D341Med (cell line): ENCODE data around the gene RPL21.

Source experiments
- DNase-seq: peaks from one replicate; pipeline ENCODE4 v3.0.0; 2012; ENCODE audit warnings: low spot score

RPL21 gene

DNA sequence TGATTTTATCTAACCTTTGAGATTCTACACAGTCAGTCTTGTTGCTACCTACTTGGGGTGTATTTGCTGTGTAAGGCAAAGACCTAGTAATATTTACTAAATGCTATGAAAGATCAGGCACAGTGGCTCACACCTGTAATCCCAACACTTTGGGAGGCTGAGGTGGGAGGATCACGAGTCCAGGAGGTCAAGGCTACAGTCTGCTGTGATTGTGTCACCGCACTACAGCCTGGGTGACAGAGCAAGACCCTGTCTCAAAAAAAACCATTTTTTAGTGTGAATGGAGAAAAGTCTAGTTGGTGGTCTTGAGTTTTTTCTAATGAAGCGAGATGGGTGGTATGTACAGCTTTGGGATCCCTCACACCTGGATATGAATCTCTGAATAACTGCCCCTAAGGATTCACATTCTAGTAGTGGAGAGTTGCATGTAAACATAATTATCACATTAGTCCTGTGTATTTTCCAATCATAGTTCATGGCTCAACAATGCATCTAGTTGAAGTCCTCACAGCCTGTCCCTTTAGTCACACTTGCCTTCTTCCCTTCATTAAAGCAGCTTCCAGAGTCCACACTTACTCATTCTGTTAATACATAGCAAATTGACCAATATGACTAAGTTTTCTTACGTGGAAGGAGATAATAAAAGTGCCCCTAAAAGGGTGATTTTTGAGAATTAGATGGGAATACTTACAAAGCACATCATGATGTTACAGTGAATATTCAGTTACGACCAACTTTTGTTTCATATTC is 7.5 kb downstream of the RPL21 start:
- no peak for DNase-seq

DNA sequence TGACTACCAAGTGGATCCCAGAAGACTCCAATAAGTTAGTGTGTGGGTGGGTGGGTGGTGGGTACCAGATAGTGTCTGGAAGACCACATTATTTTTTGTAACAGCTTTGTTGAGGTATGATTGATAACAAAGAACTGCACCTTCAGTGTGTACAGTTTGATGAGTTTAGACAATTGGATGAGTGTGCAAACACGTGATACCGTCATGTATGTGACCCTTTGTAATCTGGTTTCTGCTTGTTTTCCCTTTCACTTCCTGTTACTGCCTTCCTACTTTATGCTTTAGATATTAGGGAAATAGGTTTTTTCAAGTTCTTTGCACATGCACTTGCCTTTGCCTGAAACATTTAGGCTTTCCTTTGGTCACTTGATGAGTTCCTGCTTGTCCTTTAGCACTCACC is 8.5 kb downstream of the RPL21 start:
- DNase-seq: no peak

DNA sequence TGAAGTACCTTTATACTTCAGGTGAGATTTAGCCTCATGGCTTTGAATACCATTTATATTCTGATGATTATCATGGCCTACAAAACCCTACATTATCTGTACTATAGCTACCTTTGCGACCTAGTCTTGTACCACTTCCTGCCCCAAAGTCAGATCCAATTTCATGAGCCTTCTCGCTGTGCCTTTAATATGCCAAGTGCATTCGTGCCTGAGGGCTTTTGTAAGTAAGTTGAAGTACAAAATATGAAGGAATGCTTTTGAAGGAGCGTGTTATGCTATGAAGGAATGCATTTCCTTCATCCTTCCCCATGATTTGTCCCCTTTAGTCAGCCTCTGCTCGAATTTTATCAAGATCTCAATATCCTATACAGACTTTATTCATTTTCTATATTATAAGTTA is 10.0 kb downstream of the RPL21 start:
- no peak for DNase-seq

DNA sequence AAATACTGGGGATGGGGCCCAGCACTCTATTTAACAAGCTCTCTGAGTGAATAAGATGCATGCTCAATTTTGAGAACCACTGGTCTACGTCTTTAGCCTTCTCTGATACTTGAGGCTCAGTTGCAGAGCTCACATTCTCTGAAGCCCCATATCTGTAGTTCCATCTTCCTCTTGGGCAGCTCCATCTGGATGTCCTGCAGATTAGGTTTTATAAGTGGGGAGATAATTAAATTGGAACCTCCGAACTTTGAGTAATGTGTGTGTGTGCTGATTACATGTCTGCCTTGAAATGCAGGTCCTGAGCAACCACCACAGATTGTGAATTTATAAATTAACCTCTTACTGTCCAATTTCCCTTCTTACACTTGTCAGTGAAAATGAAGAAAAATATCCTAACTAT is 12.1 kb downstream of the RPL21 start:
- DNase-seq: no peak

DNA sequence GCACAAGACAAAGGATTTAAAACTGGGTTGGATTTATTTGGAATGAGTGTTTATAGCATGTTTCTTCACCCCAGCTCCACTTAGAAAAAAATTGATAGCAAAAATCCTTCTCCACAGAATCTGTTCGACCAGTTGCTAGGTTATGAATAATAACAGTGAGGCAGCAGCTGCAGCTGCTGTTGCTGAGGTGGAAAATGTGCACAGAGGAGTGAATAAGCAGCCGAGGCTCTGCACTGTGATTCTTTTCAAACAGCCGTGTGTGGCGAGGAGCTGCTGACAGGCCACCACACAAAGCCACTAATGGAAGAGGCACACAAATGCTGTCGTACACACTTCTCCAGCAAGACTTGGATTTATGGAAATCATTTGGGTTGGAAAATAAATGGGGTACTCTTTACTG is 12.8 kb downstream of the RPL21 start:
- no peak for DNase-seq

DNA sequence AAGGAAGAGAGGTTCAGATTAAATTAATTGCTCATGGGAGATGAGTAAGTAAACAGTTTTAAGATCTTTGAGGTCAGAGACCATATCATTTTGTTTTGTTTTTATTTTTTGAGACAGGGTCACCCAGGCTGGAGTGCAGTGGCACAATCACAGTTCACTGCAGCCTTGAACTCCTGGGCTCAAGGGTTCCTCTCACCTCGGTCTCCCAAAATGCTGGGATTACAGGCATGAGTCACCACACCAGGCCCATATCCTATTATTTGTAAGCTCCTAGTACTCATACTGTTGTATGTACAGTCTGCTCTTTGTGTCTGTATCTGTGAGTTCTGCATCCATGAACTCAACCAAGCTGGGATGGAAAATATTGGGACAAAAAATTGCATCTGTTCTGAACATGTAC is 13.3 kb downstream of the RPL21 start:
- no peak for DNase-seq

DNA sequence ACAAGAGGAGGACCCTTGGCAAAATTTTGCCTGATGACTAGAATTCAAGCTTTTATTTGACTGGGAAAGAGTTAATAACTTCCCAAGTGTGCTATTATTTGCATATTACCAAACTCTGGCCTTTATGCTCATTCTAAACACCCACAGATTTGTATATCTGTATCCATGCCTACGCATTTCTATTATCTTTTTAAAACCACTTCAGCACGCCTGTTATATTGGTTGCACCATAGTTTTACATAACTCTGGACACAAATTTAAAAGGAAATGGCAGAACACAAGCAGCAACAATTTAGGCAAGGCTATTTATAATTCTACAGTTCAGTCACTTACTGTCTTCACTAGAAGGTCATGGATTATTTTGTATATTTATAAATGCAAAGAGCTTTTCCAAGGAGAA is 15.6 kb downstream of the RPL21 start:
- DNase-seq: no peak

DNA sequence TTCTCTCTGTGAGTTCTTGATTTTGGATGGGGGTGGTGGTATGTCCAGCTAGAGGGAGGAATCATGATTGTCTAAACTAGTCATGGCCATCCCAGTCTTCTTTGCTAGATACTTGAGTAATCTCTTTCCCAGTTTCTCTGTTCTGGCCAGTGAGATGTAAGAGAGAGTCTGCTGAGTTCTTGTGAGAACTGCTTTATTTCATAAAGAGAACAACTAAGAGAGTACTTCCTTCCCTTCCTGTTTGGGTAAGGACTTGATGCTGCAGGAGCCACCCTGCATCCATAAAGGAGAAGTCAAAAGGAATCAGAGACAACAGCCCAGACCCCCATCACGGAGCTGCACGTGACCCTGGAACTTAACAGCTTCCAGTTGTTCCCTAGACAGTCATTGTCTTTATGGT is 16.2 kb downstream of the RPL21 start:
- no peak for DNase-seq

DNA sequence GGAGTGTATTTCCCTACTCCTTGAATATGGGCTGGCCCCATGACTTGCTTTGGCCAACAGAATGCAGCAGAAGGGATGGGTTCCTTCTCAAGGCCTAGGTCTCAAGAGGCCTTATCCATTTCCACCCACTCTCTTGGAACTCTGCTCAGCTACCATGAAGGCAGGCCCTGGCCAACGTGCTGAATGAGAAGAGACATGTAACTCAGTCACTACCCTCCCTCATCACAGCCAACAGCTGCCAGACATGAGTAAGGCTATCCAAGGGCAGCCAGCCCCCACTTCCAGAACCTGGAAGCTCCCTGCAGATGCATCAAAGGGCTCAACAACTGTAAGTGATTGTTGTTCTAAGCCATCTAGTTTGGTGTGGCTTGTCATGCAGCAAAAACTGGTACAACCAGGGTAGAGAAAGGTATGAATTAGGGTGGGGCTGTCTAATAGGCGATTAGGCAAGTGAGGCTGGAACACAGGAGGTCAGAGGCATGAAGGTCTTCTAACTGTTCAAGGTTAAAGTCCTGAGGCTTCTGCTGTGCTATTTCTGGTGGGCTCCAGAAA is 17.8 kb downstream of the RPL21 start:
- no peak for DNase-seq

DNA sequence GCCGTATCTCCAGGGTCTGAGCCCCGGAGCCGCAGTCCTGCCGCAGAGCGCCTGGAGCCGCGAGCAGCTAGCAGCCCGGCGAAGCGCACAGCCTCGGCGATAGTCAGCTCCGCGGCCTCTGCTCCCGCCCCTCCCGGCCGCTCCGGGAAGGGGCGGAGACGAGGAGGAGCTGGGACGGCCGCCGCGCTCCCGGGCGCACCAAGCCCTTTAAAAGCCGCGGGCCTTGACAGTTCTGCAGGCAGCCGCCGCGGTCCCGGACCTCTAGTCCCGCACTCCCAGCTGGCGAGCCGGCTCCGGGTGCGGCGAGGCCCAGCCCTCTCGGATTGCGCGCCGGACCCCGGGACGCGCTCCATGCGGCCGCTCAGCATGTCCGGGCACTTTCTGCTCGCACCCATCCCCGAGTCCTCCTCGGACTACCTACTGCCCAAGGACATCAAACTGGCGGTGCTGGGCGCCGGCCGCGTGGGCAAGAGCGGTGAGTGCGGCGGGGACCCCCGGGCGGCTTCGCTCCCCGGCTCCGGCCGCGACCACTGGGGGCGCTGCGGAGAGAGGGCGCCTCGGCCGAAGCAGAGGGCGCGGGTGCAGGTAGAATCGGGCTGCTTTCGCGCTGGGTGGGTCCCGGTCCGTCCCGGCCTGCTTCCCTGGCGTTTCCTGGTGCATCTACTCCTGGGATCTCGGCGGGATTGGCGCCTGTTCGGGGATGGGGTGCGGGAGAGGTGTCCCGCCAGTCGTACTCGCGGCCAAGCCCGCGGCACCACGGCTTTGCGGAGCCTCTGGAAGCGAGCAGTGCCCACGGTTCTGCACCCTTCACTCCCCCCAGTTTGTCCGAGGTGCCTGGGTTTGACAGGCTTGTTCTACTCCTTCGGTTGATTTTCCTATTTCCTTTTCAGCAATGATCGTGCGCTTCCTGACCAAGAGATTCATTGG is 19.5 kb downstream of the RPL21 start, which contains the start of gene RASL11A:
RASL11A (plus strand) TSS at position 237 of the 927 bp plus-strand sequence; CDS start at position 352, 115 bp downstream.
- peak; percentile 91 for DNase-seq

DNA sequence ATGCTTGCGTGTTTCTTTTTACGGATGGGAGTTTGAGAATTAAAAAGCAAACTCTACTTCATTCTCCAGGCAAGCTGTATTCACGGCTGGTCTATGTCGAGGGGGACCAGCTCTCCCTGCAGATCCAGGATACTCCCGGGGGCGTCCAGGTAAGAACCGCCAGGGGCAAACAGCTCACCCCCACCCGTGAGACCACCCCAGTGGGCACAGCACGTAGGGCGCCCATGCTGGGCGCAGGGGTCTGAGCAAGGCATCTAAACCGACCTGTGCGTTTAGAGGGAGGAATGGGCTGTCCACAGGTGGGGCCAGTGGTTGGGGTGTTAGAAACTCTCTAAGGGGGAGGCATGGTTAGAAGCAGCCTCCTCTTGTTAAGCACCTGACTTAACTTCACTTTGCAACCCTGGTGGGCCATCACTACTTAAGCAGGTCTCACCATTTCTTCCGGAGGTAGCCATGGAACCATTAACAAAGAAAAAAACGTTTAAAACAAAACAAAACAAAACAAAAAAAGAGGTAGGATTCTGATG is 20.3 kb downstream of the RPL21 start:
- no peak for DNase-seq

DNA sequence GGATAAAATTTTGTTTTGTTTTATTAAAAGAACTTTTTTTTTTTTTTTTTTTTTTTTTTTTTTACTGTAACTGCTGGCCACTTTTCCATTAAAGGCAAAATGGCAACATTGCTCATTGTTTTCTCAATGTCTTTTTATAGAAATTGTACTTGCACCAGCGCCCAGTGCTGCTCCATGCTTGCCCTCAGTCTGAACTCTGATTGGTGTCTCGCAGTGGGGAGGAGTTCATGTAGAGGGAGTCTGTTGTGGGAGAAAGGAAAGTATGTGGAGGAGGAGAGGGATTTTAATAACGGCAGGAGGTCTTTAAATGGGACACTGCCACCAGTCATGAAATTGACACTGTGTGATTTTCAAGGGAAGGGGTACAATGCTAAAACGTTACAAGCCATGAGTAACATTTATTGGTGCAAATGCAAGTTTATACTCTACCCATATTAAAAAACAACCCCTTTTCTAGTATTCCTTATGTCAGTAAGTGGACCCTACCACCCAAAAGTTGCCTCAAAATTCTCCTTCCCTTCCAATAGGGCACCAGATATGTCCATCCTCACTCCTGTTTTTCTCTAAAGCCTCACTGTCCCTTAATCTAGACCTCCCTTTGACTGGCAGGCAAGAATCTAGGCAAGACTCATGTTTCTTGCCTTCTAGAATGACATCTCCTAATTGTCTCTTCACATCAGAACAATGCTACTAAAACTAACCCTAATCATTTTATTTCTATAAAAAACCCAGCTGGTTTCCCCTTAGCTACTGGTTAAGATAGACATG is 22.5 kb downstream of the RPL21 start:
- no peak for DNase-seq

DNA sequence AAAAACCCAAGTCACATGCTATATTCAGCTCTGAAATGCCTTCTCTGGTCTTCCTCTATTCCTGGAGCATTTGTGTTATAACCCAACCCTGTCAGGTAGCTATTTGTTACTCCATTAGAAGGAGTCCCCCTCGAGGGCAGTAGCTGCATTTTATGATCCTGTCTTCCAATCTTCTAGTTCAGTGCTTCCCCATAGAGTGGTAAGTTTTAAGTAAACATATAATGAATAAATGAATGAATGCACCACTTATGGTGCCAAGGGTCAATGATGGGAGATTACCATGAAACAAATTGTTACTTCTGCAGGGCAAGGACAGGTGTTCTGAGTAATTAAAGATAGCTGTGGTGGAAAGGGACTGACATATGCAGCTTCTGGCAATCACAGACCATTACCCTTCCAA is 23.3 kb downstream of the RPL21 start:
- DNase-seq: no peak

DNA sequence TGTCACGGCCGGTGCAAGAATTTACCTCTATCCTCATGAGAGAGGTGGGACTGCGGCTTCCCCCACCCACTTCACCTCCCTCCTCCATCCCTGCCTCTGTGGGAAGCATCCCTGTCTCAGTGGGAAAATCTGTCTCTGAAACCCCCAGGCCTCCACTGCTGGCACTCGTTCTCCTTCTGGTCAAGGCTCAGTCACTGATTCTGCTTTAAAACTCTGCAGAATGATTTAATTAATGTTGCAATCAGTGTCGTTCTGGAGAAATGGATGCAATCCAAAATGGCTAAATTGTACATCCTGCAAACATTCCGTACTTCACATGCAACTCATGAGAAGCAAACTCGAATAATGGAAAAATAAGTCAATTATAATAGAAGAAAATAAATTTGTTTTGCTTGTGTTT is 24.8 kb downstream of the RPL21 start:
- DNase-seq: no peak

DNA sequence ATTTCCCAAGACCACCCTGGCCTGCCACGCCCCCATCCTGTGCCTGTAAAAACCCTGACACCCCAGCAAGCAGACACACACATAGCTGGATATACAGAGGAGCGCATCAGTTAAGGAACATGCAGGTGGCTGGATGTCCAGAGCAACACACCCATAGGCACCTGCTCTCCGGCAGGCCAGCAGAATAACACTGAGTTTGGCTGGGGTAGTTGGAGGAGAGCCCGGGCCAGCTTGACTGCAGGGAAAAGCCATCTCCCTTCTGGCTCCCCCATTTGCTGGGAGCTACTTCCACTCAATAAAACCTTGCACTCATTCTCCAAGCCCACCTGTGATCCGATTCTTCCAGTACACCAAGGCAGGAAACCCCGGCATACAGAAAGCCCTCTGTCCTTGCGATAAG is 28.1 kb downstream of the RPL21 start:
- DNase-seq: no peak

DNA sequence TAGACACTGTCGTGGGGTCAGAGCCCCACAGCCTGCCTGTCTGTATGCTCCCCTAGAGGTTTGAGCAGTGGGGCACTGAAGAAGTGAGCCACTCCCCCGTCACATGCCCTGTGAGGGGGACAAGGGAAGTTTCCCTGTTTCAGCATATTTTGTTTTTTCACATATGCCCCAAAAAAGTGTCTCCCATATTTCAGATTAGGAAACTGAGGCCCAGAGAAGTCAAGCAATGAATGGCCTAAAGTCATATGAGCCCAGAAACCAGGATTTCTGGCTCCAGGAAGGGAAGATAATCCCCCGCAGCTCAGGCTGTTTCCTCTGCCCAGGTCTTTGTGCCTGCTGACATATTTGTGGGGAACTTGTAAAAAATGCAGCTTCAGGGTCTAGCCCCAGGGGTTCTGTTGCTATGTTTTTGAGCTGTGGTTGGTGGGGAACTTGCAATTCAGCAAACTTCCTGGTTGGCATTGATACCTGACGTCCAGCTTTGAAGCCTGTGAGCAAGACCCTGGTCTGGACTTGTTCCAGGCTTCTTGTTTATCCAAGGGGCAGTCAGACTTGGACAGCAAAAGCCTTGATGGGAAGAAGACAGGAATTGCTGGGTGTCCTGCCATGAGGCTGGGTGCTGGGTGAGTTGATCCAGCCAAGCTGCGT is 28.8 kb downstream of the RPL21 start:
- DNase-seq: no peak

DNA sequence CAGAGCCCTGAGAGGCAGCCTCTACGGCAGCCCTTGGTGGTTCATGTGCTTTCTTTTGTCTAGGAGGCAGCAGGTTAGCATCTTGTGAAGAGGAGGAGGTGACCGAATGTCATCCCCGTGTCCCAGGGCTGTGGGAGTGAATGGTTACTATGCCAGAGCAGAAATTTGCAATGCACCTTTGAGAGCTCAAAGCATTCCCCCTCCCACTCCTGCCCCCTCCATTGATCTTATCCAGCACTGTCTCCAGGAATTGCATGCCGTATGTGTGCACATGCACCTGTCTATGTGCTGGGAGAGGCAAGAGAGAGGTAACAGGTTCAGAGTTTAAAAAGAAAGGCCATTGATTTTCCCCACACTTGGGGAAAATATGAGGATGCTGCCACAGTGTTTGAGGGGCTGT is 29.5 kb downstream of the RPL21 start:
- no peak for DNase-seq

DNA sequence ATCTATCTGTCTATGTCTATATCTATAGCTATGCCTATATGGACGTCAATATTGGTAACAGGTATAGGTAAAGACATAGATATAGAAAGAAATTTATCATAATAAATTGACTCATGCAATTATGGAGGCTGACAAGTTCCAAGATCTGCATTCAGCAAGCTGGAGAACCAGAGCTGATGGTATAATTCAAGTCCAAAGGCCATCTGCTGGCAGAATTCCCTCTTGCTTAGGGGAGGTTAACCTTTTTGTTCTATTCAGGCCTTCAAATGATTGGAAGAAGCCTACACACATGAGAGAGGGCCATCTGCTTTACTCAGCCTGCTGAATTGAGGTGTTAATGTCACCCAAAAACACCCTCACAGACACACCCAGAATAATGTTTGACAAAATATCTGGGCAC is 30.1 kb downstream of the RPL21 start:
- no peak for DNase-seq

DNA sequence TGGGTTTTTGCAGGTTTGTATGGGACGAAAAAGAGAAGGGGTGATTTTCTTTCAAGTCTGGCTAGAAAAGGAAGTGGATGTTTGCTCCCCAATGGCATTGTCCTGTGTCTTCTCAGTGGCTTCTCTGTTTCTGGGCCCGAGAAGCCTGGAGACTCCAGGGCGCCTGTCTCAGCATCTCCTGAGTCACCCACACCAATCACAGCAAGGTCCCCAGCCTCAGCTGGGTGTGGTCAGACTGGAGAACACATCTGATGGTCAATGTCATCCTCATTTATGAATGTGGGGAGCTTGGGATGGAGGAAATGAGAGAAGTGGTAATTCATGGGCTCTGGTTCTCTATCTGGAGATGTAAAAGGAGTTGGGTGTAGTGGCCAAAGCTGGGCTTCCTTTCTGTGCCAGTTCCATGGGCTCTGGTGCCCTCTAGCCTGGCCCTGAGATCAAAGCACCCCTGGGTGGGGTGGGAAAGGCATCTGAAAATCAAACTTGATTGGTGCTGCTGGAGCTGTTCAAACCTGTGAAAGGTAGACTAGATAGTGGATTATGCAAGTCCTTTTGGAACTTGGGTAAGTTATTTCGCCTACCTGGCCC is 32.6 kb downstream of the RPL21 start:
- peak; percentile 58 for DNase-seq

DNA sequence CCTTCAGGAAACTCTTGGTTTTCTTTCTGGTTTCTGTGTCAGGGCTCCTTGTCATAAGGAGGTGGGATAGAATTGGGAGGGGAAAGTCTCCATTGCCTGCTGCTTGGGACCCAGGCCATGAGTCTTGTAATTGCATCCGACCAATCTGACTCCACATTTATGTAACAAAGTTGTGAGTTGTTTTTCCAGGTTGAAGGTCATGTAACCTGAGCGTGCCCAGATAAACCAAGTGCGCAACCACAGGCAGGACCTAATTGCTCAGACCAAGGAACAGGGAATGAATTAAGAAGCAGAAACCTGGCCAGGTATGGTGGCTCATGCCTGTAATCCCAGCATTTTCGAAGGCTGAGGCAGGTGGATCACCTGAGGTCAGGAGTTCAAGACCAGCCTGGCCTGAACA is 37.0 kb downstream of the RPL21 start:
- DNase-seq: no peak

DNA sequence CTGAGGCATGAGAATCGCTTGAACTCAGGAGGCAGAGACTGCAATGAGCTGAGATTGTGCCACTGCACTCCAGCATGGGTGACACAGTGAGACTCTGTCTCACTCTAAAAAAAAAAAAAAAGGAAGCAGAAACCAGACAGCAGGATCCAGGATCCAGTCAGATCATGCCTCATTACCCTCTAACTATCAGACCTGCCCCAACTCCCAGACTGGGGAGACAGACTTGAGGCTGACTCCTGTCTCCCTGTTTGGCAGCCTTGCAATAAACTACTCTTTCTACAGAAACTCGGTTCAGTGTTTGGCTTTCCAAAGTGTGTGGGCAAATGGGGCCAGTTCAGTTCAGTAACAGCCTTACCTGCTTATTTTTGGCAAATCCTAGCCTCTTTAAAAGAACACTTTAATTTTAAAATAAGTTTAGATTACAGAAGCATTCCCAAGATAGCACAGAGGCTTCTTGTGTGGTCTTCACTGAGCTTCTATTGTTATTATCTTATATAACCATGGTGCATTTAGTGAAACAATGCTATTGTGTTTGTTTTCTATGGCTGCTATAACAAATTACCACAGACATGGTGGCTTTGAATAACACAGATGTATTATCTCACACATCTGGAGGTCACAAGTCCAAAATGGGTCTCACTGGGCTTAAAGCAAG is 37.8 kb downstream of the RPL21 start:
- no peak for DNase-seq
